DMS153 treated with DMSO at 0.1 percent for 48 hours (cell line): ENCODE results near the gene MPC2.

Experiments
- DNase-seq: peaks from one replicate; lab custom pipeline; 2025; ENCODE audit not compliant: unreplicated experiment; lab: John Stamatoyannopoulos, UW

Gene MPC2

GRCh38 chr1:167936930-167937708 is at the start of gene MPC2:
Gene MPC2, minus strand, starts transcription at chr1:167937072. Its CDS starts 1,231 bp downstream, at chr1:167935841.
- DNase-seq: peak; percentile 86

- no peak for DNase-seq
These were observed 48.1 kb upstream of the MPC2 start for GRCh38 chr1:167984886-167985489.

- no peak for DNase-seq
These were observed 47.0 kb upstream of the MPC2 start for GRCh38 chr1:167983797-167984420.

DNA sequence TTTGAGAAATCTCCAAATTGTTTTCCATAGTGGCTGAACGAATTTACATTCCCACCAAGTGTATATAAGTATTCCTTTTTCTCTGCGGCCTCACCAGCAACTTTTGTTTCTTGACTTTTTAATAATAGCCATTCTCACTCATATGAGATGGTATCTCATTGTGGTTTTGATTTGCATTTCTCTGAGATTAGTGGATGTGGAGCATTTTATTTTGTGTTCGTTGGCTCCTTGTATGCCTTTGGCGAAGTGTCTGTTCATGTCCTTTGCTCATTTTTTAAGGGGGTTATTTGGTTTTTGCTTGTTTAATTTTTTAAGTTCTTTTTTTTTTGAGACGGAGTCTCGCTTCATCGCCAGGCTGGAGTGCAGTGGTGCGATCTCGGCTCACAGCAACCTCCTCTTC is 45.1 kb upstream of the MPC2 start:
- DNase-seq: no peak

GRCh38 chr1:167977245-167977644 is 40.4 kb upstream of the MPC2 start:
- DNase-seq: no peak

GRCh38 chr1:167974698-167975097 is 37.8 kb upstream of the MPC2 start:
- no peak for DNase-seq

DNA sequence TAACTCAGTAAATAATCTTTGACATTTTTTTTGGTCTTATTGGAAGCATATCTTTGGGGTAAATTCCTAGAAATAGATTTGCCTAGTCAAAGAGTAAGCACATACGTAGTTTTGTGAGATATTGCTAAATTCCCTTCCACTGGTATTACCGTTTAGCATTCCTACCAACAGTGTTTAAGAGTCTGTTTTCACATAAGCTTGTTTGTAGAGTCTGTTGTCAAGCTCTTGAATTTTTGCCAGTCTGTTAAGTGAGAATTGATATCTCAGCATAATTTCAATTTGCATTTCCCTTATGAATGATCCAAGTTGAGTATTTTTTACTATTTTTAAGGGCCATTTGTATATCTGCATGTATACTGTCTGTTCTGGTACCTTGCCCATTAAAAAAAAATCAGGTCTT is 37.0 kb upstream of the MPC2 start:
- DNase-seq: no peak

DNA sequence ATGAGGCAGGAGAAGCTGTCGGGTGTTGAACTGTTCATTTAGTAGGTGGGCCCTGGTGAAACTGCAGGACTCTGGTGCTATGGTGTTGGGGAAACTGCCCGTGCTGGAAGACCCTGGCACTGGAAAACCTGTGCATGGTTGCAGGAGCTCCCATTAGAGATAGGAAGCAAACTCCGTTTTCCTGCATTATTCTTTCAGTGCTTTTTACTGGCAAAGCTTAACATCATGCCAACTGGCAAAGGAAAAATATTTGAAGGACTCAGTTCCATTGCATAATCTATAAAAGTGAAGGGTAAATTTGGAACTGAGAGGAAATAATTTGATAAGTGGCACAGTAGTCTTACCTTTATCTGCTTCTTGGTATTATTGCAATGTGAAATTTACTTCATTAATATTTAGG is 31.7 kb upstream of the MPC2 start:
- DNase-seq: no peak

DNA sequence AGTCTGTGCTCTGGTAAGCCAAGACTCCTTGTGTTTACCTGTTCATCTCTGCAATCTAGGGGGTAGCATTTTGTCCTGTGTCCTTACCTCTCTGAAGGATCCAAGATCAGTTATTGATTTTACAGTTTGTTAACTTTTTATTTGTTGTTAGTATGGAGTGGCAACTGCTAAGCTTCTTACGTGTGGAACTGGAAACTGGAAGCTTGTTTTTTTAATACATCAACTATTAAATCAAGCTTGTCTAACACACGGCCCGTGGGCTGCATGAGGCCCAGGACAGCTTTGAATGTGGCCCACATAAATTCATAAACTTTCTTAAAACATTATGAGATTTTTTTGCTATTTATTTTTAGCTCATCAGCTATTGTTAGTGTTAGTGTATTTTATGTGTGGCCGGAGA is 29.2 kb upstream of the MPC2 start:
- no peak for DNase-seq

- DNase-seq: no peak
These were observed 27.8 kb upstream of the MPC2 start for GRCh38 chr1:167964646-167965045.

- DNase-seq: no peak
These were observed 20.8 kb upstream of the MPC2 start for GRCh38 chr1:167957710-167958109.

- DNase-seq: no peak
These were observed 19.0 kb upstream of the MPC2 start for GRCh38 chr1:167955915-167956314.

DNA sequence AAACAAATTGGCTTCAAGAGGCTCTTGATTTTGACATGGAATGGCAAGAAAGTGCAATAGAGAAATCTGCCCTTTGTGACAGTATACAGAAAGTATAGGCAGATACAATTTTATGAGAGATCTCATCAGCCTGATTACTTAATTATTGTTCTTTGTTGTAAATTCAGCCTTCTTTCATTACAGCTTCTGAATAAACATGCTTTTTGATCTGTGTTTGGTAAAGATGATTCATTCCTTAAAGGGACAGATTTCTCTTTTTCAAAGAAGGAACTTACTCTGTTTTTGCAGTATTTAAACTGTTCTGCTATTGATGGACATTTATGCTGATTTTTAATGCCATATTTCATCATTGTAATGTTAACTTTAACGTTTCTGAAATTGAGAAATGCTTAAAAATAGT is 13.7 kb upstream of the MPC2 start:
- DNase-seq: no peak

DNA sequence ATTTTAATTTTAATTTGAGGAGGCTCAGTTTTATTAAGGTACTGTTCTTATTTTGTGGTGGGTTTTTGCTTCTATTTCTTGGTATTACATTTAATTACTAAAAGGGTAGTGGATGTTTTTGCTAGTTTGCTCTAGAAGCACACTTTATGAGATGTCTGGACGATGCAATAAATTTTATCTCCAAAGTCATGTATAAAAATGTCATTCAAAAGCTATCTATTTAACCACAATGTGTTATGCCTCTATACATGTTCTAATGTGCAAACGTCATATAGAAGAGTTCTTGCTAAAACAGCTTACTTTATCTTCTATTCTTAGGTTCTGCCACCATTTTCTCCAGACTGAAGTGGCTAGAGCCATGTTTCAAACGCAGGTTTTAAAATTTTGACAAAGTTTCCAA is 12.9 kb upstream of the MPC2 start:
- DNase-seq: no peak

DNA sequence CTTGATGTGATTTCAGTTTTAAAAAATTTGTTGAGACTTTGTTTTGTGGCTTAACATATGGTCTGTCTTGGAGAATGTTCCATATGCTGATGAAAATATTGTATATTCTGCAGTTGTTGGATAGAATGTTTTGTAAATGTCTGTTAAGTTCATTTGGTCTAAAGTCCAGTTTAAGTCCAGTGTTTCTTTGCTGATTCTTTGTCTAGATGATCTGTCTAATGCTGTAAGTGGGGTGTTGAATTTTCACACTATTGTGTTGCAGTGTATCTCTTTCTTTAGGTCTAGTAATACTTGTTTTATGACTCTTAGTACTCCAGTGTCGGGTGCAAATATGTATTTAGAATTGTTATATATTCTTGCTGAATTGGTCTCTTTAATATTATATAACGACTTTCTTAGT is 10.9 kb upstream of the MPC2 start:
- no peak for DNase-seq

DNA sequence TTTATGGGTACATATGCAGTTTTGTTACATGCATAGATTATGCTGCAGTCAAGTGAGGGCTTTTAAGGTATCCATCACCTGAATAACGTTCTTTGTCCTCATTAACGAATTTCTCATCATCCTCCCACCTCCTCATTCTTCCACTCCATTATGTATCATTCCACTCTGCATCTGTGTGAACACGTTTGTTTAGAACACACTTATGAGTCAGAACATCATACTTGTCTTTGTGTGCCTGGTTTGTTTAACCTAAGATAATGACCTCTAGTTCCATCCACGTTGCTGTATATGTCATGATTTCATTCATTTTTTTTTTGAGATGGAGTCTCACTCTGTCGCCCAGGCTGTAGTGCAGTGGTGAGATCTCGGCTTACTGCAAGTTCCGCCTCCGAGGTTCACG is 6.7 kb upstream of the MPC2 start:
- no peak for DNase-seq

DNA sequence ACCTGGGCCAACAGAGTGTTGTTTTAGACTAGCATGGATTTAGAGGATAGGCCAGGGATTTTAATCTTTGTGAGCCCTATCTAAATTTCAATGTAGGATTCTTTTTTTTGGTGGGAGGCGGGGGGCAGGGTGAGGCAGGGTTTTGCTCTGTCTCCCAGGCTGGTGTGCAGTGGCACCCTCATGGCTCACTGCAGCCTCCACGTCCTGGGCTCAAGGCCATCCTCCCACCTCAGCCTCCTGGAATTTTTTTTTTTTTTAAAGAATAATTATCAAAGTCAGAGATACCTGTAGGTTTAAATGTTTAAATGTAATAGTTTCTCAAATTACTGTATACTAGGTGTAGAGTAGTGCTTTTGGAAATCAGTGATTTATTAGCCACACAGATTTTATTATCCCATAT is 3.4 kb upstream of the MPC2 start:
- DNase-seq: no peak

- DNase-seq: no peak
These were observed 1.3 kb upstream of the MPC2 start for GRCh38 chr1:167938080-167938636.

GRCh38 chr1:167937709-167938010 is 788 bp upstream of the MPC2 start:
- no peak for DNase-seq

GRCh38 chr1:167936068-167936929 is 573 bp downstream of the MPC2 start, which contains the start of gene DCAF6:
Gene DCAF6, plus strand, starts transcription at chr1:167936683. Its CDS starts 229 bp downstream, at chr1:167936912.
- peak; percentile 100 for DNase-seq
